ENCODE measurements around the gene SLC25A19.
A peak's percentile ranks its signal among the peaks of the same experiment; 100 is the strongest.

The SLC25A19 gene

GRCh38 chr17:75241996-75242460 is 47.2 kb downstream of the SLC25A19 start:
- TF ChIP-seq CTCF (IDR thresholded peaks at IDR 0.05; ENCODE audit: low read depth, low read length, missing control alignments): no peak
- no peak for DNase-seq (ENCODE audit: low read depth)
- no peak overlapping the region for H3K4me3 ChIP-seq (ENCODE audit: low read depth, low read length)

- TF ChIP-seq CTCF (IDR thresholded peaks at IDR 0.05; ENCODE audit: low read depth, low read length, missing control alignments): no peak
- DNase-seq (ENCODE audit: low read depth): no peak
- H3K4me3 ChIP-seq (ENCODE audit: low read depth, low read length): no peak overlapping the region
Measured at GRCh38 chr17:75241502-75241901, 47.7 kb downstream of the SLC25A19 start.

- no peak overlapping the region for H3K4me3 ChIP-seq (ENCODE audit: low read depth, low read length)
- no peak for DNase-seq (ENCODE audit: low read depth)
- no peak for TF ChIP-seq CTCF (IDR thresholded peaks at IDR 0.05; ENCODE audit: low read depth, low read length, missing control alignments)
Measured at GRCh38 chr17:75241143-75241430, 48.1 kb downstream of the SLC25A19 start.

GRCh38 chr17:75240394-75241142 is 48.7 kb downstream of the SLC25A19 start:
- no peak overlapping the region for H3K4me3 ChIP-seq (ENCODE audit: low read depth, low read length)
- no peak for DNase-seq (ENCODE audit: low read depth)

GRCh38 chr17:75239778-75240393 is 49.3 kb downstream of the SLC25A19 start:
- no peak overlapping the region for H3K4me3 ChIP-seq (ENCODE audit: low read depth, low read length)
- DNase-seq (ENCODE audit: low read depth): no peak
- no peak for TF ChIP-seq CTCF (IDR thresholded peaks at IDR 0.05; ENCODE audit: low read depth, low read length, missing control alignments)

More at GRCh38 chr17:75240394-75241142, 48.7 kb downstream of the SLC25A19 start:
- peak; percentile 75 for TF ChIP-seq CTCF (IDR thresholded peaks at IDR 0.05; ENCODE audit: low read depth, low read length, missing control alignments)

GRCh38 chr17:75239214-75239613 is 50.0 kb downstream of the SLC25A19 start:
- H3K4me3 ChIP-seq (ENCODE audit: low read depth, low read length): no peak overlapping the region
- no peak for DNase-seq (ENCODE audit: low read depth)
- TF ChIP-seq CTCF (IDR thresholded peaks at IDR 0.05; ENCODE audit: low read depth, low read length, missing control alignments): no peak
